Brain microvascular endothelial cell (primary cell): ENCODE results near the gene CSDE1.

ENCODE experiments used
- DNase-seq: peaks from one replicate; pipeline ENCODE4 v3.0.0-alpha.2; 2020
- H3K27ac ChIP-seq: fragments of 250-450 bp; sonication (Bioruptor Pico); 2 replicates; pipeline ENCODE4 v1.5.1; 2020; ENCODE audit warnings: mild to moderate bottlenecking, moderate library complexity
- H3K27me3 ChIP-seq: fragments of 250-450 bp; sonication (Bioruptor Pico); replicated peaks from 2 replicates; pipeline ENCODE4 v1.5.1; 2020; ENCODE audit warnings: mild to moderate bottlenecking
- H3K36me3 ChIP-seq: fragments of 250-450 bp; sonication (Bioruptor Pico); replicated peaks from 2 replicates; pipeline ENCODE4 v1.5.1; 2020; ENCODE audit warnings: mild to moderate bottlenecking
- H3K4me3 ChIP-seq: 2 replicates; pipeline ENCODE4 v1.5.1; 2011; ENCODE audit warnings: low read depth, mild to moderate bottlenecking, control low read depth, low read length, moderate library complexity
- CTCF ChIP-seq: IDR thresholded peaks from 2 replicates; pipeline ENCODE4 v1.5.1; 2011; ENCODE audit warnings: low read depth, mild to moderate bottlenecking, moderate library complexity, low read length, control low read depth, inconsistent platforms; ENCODE audit errors: missing control alignments
- in situ Hi-C: cut with HindIII; loops from 2 replicates; pipeline ENCODE4 v1.10.0; 2017; ENCODE audit warnings: low sequenced_read_pairs, low pct_ligation_motif_present

The CSDE1 gene

DNA sequence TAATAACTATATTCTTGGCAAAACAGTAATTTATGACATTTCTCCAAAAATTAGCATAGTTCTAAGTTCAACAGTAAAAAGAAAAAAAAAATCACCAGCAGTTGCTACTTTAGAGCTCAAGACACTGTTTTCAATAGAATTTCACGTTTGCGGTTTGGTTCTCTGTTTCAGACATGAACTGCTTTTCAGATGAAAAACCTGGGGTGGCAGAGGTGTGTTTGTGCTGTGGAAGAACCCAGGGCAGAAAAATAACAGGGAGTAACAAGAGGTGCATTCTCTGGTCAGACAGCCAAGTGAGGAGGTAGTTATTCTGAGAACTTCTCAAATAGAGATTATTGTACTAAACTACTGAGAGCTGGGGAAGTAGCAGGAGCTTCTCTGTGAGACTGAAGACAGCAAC, 50.2 kb downstream of the CSDE1 start:
- H3K27ac ChIP-seq, result no peak overlapping the region
- TF ChIP-seq CTCF, result no peak
- H3K27me3 ChIP-seq, result no peaks in the 10 kb centered on the region
- in situ Hi-C loops, result no loop called here
- peaks cover 66% of the 10 kb centered on the region for H3K36me3 ChIP-seq
- DNase-seq, result no peak
- no peak overlapping the region for H3K4me3 ChIP-seq

DNA sequence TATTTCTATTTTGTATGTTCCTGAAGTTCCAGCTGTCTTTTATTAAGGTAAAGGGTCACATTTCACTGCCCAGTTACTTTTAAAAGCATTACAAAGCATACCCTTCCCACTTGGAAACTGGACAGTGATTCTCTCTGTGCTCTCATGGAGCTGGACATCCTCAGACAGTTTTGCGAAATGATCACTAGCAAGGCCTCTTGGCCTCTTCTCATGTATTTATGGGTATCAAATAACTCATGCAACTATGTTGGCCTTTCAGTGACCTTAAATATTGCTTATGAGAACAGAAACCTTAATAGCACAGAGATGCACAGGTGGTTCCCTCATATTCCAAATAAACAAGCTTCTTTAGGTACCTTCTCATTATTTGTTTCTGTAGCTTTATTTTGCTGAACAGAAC, 54.5 kb downstream of the CSDE1 start:
- in situ Hi-C loops, result no loop called here
- H3K36me3 ChIP-seq, result peaks cover 31% of the 10 kb centered on the region
- no peaks in the 10 kb centered on the region for H3K27me3 ChIP-seq
- H3K4me3 ChIP-seq, result no peak overlapping the region
- DNase-seq, result no peak
- TF ChIP-seq CTCF, result no peak
- no peak overlapping the region for H3K27ac ChIP-seq

- H3K36me3 ChIP-seq, result peaks cover 26% of the 10 kb centered on the region
- in situ Hi-C loops, result no loop called here
- DNase-seq, result no peak
- no peak for TF ChIP-seq CTCF
- H3K4me3 ChIP-seq, result no peak overlapping the region
- H3K27me3 ChIP-seq, result no peaks in the 10 kb centered on the region
- H3K27ac ChIP-seq, result no peak overlapping the region
Observed at GRCh38 chr1:114702737-114703136, 55.0 kb downstream of the CSDE1 start.

DNA sequence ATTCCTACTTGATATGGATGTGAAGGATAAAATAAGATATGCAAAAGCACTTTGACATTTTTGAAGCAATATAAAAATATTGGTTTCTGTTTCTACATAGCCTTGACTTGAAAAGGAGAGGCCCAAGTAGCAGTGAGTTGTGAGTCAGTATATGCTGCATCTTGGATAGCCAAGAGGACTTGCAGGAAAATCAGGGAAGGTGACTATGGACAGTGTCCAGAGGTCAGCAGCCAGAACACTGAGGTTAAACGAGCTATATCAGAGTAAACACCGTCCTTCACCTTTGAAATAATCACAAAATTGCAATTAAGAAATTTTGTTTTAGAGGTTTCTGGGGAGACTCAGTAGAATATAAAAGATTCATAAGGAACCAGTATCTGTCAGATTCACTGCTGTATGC, 55.9 kb downstream of the CSDE1 start:
- no peak for TF ChIP-seq CTCF
- H3K4me3 ChIP-seq, result no peak overlapping the region
- H3K27me3 ChIP-seq, result no peaks in the 10 kb centered on the region
- H3K27ac ChIP-seq, result no peak overlapping the region
- in situ Hi-C loops, result no loop called here
- peaks cover 18% of the 10 kb centered on the region for H3K36me3 ChIP-seq
- DNase-seq, result no peak

GRCh38 chr1:114700036-114700600, 57.7 kb downstream of the CSDE1 start:
- DNase-seq, result no peak
- no peak overlapping the region for H3K4me3 ChIP-seq
- TF ChIP-seq CTCF, result no peak
- no peaks in the 10 kb centered on the region for H3K27me3 ChIP-seq
- peaks cover 3% of the 10 kb centered on the region for H3K36me3 ChIP-seq
- in situ Hi-C loops, result no loop called here
- H3K27ac ChIP-seq, result no peak overlapping the region

- in situ Hi-C loops, result no loop called here
Observed at GRCh38 chr1:114696810-114697209, 61.0 kb downstream of the CSDE1 start.

More at GRCh38 chr1:114696810-114697209, 61.0 kb downstream of the CSDE1 start:
- H3K36me3 ChIP-seq, result no peaks in the 10 kb centered on the region
- H3K4me3 ChIP-seq, result no peak overlapping the region
- TF ChIP-seq CTCF, result no peak
- no peak overlapping the region for H3K27ac ChIP-seq
- H3K27me3 ChIP-seq, result no peaks in the 10 kb centered on the region
- DNase-seq, result no peak
